ENCODE measurements around the gene TMEM225B. TPM values are rescaled to one million over a fixed set of nuclear protein-coding genes. Genes with fewer than 3 reads are reported as not detected.

TMEM225B gene
- total and polyA plus RNA-seq, 7 experiments from 2014 or later, result 0.44 to 2.5 (median 0.90) TPM; not detected in 1

Other genes with a start within 250 kb of the TMEM225B start
- gene ARPC1B, start 223.5 kb upstream of the TMEM225B start, total RNA-seq, result 100 to 1,000 TPM in 4 of 5 experiments, 10 to 100 TPM in 1; 88.1 to 364 (median 141) TPM
- 100 to 1,000 TPM; 379 to 575 TPM for gene ARPC1B, start 223.5 kb upstream of the TMEM225B start, polyA plus RNA-seq
- gene PDAP1, start 189.7 kb upstream of the TMEM225B start, total RNA-seq, result 100 to 1,000 TPM in 1 of 5 experiments, 10 to 100 TPM in 4; 42.8 to 104 (median 64.0) TPM
- 10 to 100 TPM; 38.4 to 41.2 TPM for gene PDAP1, start 189.7 kb upstream of the TMEM225B start, polyA plus RNA-seq
- 100 to 1,000 TPM in 2 of 5 experiments, 10 to 100 TPM in 3; 55.2 to 134 (median 83.9) TPM for gene BUD31, start 189.3 kb upstream of the TMEM225B start, total RNA-seq
- gene BUD31, start 189.3 kb upstream of the TMEM225B start, polyA plus RNA-seq, result 100 to 1,000 TPM; 148 to 173 TPM
- 10 to 100 TPM in 2 of 5 experiments, 1 to 10 TPM in 3; 4.0 to 10.8 (median 8.8) TPM for gene PTCD1, start 159.5 kb upstream of the TMEM225B start, total RNA-seq
- 1 to 10 TPM; 3.7 to 4.2 TPM for gene PTCD1, start 159.5 kb upstream of the TMEM225B start, polyA plus RNA-seq
- 10 to 100 TPM; 36.3 to 69.4 (median 45.7) TPM for gene CPSF4, start 159.3 kb upstream of the TMEM225B start, total RNA-seq
- 10 to 100 TPM; 22.4 to 28.3 TPM for gene CPSF4, start 159.3 kb upstream of the TMEM225B start, polyA plus RNA-seq
- 100 to 1,000 TPM in 3 of 5 experiments, 10 to 100 TPM in 2; 77.8 to 349 (median 126) TPM for gene ATP5MF, start 132.1 kb upstream of the TMEM225B start, total RNA-seq
- 100 to 1,000 TPM; 345 to 406 TPM for gene ATP5MF, start 132.1 kb upstream of the TMEM225B start, polyA plus RNA-seq
- gene ZNF789, start 125.4 kb upstream of the TMEM225B start, total RNA-seq, result 10 to 100 TPM; 17.4 to 28.0 (median 27.3) TPM
- gene ZNF789, start 125.4 kb upstream of the TMEM225B start, polyA plus RNA-seq, result 10 to 100 TPM in 1 of 2 donors, 1 to 10 TPM in 1; 9.5 to 10.6 TPM
- 100 to 1,000 TPM in 2 of 5 experiments, 10 to 100 TPM in 3; 55.2 to 199 (median 98.1) TPM for gene ZNF394, start 98.0 kb upstream of the TMEM225B start, total RNA-seq
- 10 to 100 TPM; 68.2 to 93.3 TPM for gene ZNF394, start 98.0 kb upstream of the TMEM225B start, polyA plus RNA-seq
- gene ZKSCAN5, start 93.6 kb upstream of the TMEM225B start, total RNA-seq, result 10 to 100 TPM in 1 of 5 experiments, 1 to 10 TPM in 4; 4.7 to 11.0 (median 8.3) TPM
- gene ZKSCAN5, start 93.6 kb upstream of the TMEM225B start, polyA plus RNA-seq, result 1 to 10 TPM; 4.1 to 8.1 TPM
- 10 to 100 TPM in 2 of 5 experiments, 1 to 10 TPM in 3; 1.9 to 13.6 (median 5.0) TPM for gene FAM200A, start 46.2 kb upstream of the TMEM225B start, total RNA-seq
- 1 to 10 TPM; 5.9 to 7.6 TPM for gene FAM200A, start 46.2 kb upstream of the TMEM225B start, polyA plus RNA-seq
- 100 to 1,000 TPM; 110 to 165 (median 157) TPM for gene ZNF655, start 39.6 kb upstream of the TMEM225B start, total RNA-seq
- gene ZNF655, start 39.6 kb upstream of the TMEM225B start, polyA plus RNA-seq, result 10 to 100 TPM; 65.8 to 81.7 TPM
- gene ZSCAN25, start 18.7 kb downstream of the TMEM225B start, total RNA-seq, result 10 to 100 TPM; 33.9 to 51.6 (median 43.8) TPM
- 10 to 100 TPM; 15.5 to 20.6 TPM for gene ZSCAN25, start 18.7 kb downstream of the TMEM225B start, polyA plus RNA-seq
- under 1 TPM in 1 of 5 experiments, not detected in 4; 0.27 TPM for gene CYP3A5, start 81.7 kb downstream of the TMEM225B start, total RNA-seq
- gene CYP3A5, start 81.7 kb downstream of the TMEM225B start, polyA plus RNA-seq, result under 1 TPM; 0.69 to 0.87 TPM
- gene CYP3A7, start 136.9 kb downstream of the TMEM225B start, total RNA-seq, result not detected
- gene CYP3A7, start 136.9 kb downstream of the TMEM225B start, polyA plus RNA-seq, result under 1 TPM in 1 of 2 donors, not detected in 1; 0.08 TPM
- not detected for gene CYP3A4, start 185.9 kb downstream of the TMEM225B start, total RNA-seq
- gene CYP3A4, start 185.9 kb downstream of the TMEM225B start, polyA plus RNA-seq, result not detected
- under 1 TPM in 1 of 5 experiments, not detected in 4; 0.32 TPM for gene CYP3A43, start 229.7 kb downstream of the TMEM225B start, total RNA-seq
- not detected for gene CYP3A43, start 229.7 kb downstream of the TMEM225B start, polyA plus RNA-seq